GM19043 (cell line): ENCODE results near the gene C13orf46.
A peak's percentile ranks its signal among the peaks of the same experiment; 100 is the strongest.

Experiments used
- ATAC-seq: cut with Tn5 transposase; IDR thresholded peaks from one replicate; pipeline ENCODE4 v1.9.1; 2021; ENCODE audit warnings: low read depth; ENCODE audit not compliant: unreplicated experiment

Gene C13orf46

GRCh38 chr13:113958373-113958772 lies 15.5 kb downstream of the C13orf46 start:
- no peak for ATAC-seq

GRCh38 chr13:113956571-113956970 lies 17.3 kb downstream of the C13orf46 start:
- no peak for ATAC-seq

GRCh38 chr13:113955691-113956090 lies 18.2 kb downstream of the C13orf46 start:
- no peak for ATAC-seq

- ATAC-seq, result no peak
Measured at GRCh38 chr13:113955235-113955634, 18.6 kb downstream of the C13orf46 start.

GRCh38 chr13:113954046-113954835 lies 19.6 kb downstream of the C13orf46 start:
- no peak for ATAC-seq

GRCh38 chr13:113953561-113953960 lies 20.3 kb downstream of the C13orf46 start:
- ATAC-seq, result no peak

- ATAC-seq, result no peak
Measured at GRCh38 chr13:113952983-113953520, 20.8 kb downstream of the C13orf46 start.

GRCh38 chr13:113952151-113952982 lies 21.5 kb downstream of the C13orf46 start:
- ATAC-seq, result no peak

- peak; percentile 83 for ATAC-seq
Measured at GRCh38 chr13:113951246-113951999, 22.5 kb downstream of the C13orf46 start.

GRCh38 chr13:113950451-113951245 lies 23.2 kb downstream of the C13orf46 start:
- peak; percentile 23 for ATAC-seq

GRCh38 chr13:113949546-113949945 lies 24.3 kb downstream of the C13orf46 start:
- ATAC-seq, result no peak

GRCh38 chr13:113948034-113948742 lies 25.7 kb downstream of the C13orf46 start:
- no peak for ATAC-seq

GRCh38 chr13:113947311-113948033 lies 26.4 kb downstream of the C13orf46 start:
- ATAC-seq, result no peak

- ATAC-seq, result no peak
Measured at GRCh38 chr13:113946409-113947181, 27.3 kb downstream of the C13orf46 start.

GRCh38 chr13:113945857-113946408 lies 27.9 kb downstream of the C13orf46 start:
- ATAC-seq, result no peak

- ATAC-seq, result no peak
Measured at GRCh38 chr13:113943821-113944565, 29.9 kb downstream of the C13orf46 start.

- ATAC-seq, result no peak
Measured at GRCh38 chr13:113942591-113943103, 31.2 kb downstream of the C13orf46 start.
